DND-41 (cell line): ENCODE results near the gene SEC24A.

ENCODE experiments used
- ATAC-seq: fragments of 200-7000 bp; cut with Tn5 transposase; 3 replicates; pipeline ENCODE4 v1.9.1; 2021; ENCODE audit warnings: low read depth; ENCODE audit not compliant: insufficient read depth
- DNase-seq: peaks from one replicate; pipeline ENCODE4 v3.0.0-alpha.2; 2020
- H2AFZ ChIP-seq: 2 replicates; pipeline ENCODE4 v1.6.0; 2012; ENCODE audit warnings: low read depth, low read length
- H3K27ac ChIP-seq: 2 replicates; pipeline ENCODE4 v1.5.1; 2012; ENCODE audit warnings: low read length, inconsistent platforms
- H3K27me3 ChIP-seq: fragments of 200-600 bp; sonication (generic); 2 replicates; pipeline ENCODE4 v1.6.0; 2012; ENCODE audit warnings: low read length, mild to moderate bottlenecking, inconsistent platforms; ENCODE audit not compliant: insufficient read depth, poor library complexity
- H3K36me3 ChIP-seq: 2 replicates; pipeline ENCODE4 v1.5.1; 2012; ENCODE audit warnings: low read length, inconsistent platforms; ENCODE audit not compliant: insufficient read depth
- H3K4me1 ChIP-seq: 2 replicates; pipeline ENCODE4 v1.5.1; 2012; ENCODE audit warnings: mild to moderate bottlenecking, low read length; ENCODE audit not compliant: insufficient read depth
- H3K4me2 ChIP-seq: 2 replicates; pipeline ENCODE4 v1.6.0; 2012; ENCODE audit warnings: mild to moderate bottlenecking, moderate library complexity, low read length, inconsistent platforms; ENCODE audit not compliant: insufficient read depth
- H3K4me3 ChIP-seq, 2 experiments: fragments of 200-600 bp in 1 of 2; shearing (Covaris generic) in 1 of 2; 2 replicates each; pipeline ENCODE4 v1.5.1; 2012 to 2016; ENCODE audit warnings: inconsistent platforms in 2 of 2, low read length in 2 of 2, mild to moderate bottlenecking in 2 of 2, low read depth in 1 of 2, moderate library complexity in 1 of 2
- H3K79me2 ChIP-seq: 2 replicates; pipeline ENCODE4 v1.6.0; 2012; ENCODE audit warnings: low read length, inconsistent platforms; ENCODE audit not compliant: insufficient read depth
- H3K9ac ChIP-seq: 2 replicates; pipeline ENCODE4 v1.6.0; 2012; ENCODE audit warnings: low read depth, mild to moderate bottlenecking, inconsistent platforms, low read length, moderate library complexity
- H3K9me3 ChIP-seq: 2 replicates; pipeline ENCODE4 v1.5.1; 2012; ENCODE audit warnings: low read length, moderate library complexity, mild to moderate bottlenecking, inconsistent platforms; ENCODE audit not compliant: insufficient read depth, severe bottlenecking
- H4K20me1 ChIP-seq: 2 replicates; pipeline ENCODE4 v1.6.0; 2012; ENCODE audit warnings: low read length; ENCODE audit not compliant: insufficient read depth
- EZH2 ChIP-seq: IDR thresholded peaks from 3 replicates; pipeline ENCODE4 v1.6.1; 2012; ENCODE audit warnings: borderline replicate concordance, low read depth, mild to moderate bottlenecking, moderate library complexity, low read length, inconsistent platforms; ENCODE audit not compliant: severe bottlenecking
- TF ChIP-seq, protein P1 (sequence below): IDR thresholded peaks from 2 replicates; pipeline ENCODE4 v1.5.1; 2012; ENCODE audit warnings: borderline replicate concordance, low read length, moderate library complexity, mild to moderate bottlenecking; ENCODE audit not compliant: poor library complexity, severe bottlenecking; ENCODE audit errors: extremely low read depth

Gene SEC24A

DNA sequence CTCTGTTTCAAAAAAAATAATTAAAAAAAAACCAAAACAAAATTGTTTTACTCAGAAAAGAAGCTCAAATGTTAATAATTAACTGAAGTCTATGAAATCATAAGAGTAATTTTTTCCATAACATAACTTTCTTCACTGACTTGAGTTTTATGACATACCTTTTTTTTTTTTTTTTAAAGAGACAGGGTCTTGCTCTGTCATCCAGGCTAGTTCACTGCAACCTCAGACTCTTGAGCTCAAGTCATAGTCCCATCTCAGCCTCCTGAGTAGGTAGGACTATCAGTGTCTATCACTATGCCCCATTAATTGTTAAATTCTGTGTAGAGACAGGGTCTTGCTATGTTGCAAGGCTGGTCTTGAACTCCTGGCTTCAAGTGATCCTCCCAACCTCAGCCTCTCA lies 37.9 kb upstream of the SEC24A start:
- Histone ChIP-seq H3K9me3 (no peaks in the 10 kb centered on the region), H3K4me2 (no peak overlapping the region), H2AFZ (no peak overlapping the region), H3K9ac (no peak overlapping the region), H3K4me3 (no peak overlapping the region), H3K27me3 (no peaks in the 10 kb centered on the region), H3K27ac (no peak overlapping the region), H4K20me1 (no peaks in the 10 kb centered on the region), H3K36me3 (peaks cover 62% of the 10 kb centered on the region), H3K79me2 (no peaks in the 10 kb centered on the region), H3K4me1 (no peaks in the 10 kb centered on the region)
- TF ChIP-seq EZH2 = no peak
- TF ChIP-seq, protein P1, sequence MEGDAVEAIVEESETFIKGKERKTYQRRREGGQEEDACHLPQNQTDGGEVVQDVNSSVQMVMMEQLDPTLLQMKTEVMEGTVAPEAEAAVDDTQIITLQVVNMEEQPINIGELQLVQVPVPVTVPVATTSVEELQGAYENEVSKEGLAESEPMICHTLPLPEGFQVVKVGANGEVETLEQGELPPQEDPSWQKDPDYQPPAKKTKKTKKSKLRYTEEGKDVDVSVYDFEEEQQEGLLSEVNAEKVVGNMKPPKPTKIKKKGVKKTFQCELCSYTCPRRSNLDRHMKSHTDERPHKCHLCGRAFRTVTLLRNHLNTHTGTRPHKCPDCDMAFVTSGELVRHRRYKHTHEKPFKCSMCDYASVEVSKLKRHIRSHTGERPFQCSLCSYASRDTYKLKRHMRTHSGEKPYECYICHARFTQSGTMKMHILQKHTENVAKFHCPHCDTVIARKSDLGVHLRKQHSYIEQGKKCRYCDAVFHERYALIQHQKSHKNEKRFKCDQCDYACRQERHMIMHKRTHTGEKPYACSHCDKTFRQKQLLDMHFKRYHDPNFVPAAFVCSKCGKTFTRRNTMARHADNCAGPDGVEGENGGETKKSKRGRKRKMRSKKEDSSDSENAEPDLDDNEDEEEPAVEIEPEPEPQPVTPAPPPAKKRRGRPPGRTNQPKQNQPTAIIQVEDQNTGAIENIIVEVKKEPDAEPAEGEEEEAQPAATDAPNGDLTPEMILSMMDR = no peak
- DNase-seq = no peak
- ATAC-seq = no peak

DNA sequence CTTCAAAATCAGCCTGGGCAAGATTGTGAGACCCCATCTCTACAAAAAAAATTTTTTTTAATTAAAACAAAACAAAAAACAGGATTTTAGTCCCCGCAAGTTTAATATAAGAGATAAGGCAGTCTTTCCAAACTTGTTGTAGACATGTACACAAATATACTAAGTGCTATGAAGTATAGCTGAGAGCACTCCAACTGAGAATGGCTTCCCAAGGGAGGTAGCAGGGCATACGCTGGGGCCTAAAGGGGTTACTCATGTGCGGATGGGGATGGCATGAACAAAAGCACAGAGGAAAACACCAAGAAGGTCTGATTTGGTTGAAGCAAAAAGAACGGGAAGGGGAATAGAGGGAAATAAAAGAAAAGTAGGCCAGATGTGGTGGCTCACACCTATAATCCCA lies 37.1 kb upstream of the SEC24A start:
- Histone ChIP-seq H2AFZ (no peak overlapping the region), H3K27ac (no peak overlapping the region), H3K4me3 (no peak overlapping the region), H3K9ac (no peak overlapping the region), H3K79me2 (no peaks in the 10 kb centered on the region), H4K20me1 (no peaks in the 10 kb centered on the region), H3K27me3 (no peaks in the 10 kb centered on the region), H3K4me1 (no peaks in the 10 kb centered on the region), H3K9me3 (no peaks in the 10 kb centered on the region), H3K4me2 (no peak overlapping the region), H3K36me3 (peaks cover 58% of the 10 kb centered on the region)
- TF ChIP-seq, protein P1 = no peak
- TF ChIP-seq EZH2 = no peak
- no peak for DNase-seq
- no peak for ATAC-seq

DNA sequence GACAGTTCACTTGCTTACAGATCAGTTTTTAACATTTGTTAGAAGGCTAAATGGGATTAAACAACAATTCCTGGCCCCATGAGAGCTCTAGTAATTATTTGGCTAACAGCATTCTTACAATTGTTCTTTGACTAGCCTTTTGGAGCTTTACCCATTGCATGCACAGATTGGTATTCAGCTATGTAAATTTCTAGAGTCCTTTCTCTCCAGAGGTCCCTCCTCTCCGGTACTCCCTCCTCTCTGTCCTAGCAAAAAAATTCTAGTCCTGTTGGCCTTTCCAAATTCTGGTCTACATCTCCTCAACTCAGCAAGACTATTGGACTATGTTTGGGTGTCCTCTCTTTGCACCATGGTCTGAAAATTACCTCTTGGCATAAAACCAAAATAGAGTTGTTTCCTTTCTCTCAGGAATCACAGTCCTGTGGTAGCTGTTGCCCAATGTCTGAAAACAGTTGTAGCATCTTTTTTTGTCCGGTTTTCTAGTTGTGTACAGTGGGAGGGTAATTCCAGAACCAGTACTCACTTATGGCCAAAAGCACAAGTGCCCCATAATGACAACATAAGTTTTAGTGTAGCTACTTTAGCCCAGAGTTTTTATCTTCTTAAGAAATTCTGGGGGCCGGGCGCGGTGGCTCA lies 34.0 kb upstream of the SEC24A start:
- Histone ChIP-seq H3K9me3 (no peaks in the 10 kb centered on the region), H3K79me2 (no peaks in the 10 kb centered on the region), H3K4me2 (no peak overlapping the region), H3K27ac (no peak overlapping the region), H3K9ac (no peak overlapping the region), H4K20me1 (no peaks in the 10 kb centered on the region), H3K27me3 (no peaks in the 10 kb centered on the region), H2AFZ (no peak overlapping the region), H3K36me3 (peaks cover 63% of the 10 kb centered on the region), H3K4me3 (no peak overlapping the region), H3K4me1 (no peaks in the 10 kb centered on the region)
- TF ChIP-seq EZH2 = no peak
- TF ChIP-seq, protein P1 = no peak
- no peak for DNase-seq
- no peak for ATAC-seq
